ENCODE data around the gene EBF3. TPM values are rescaled to one million over a fixed set of nuclear protein-coding genes. Genes with fewer than 3 reads are reported as not detected.

Gene EBF3
- total RNA-seq, 4 donors from 2014 or later: 29.1 to 50.9 (median 43.9) TPM

GRCh38 chr10:129951970-129952265 is 12.2 kb downstream of the EBF3 start:
- no peak for TF ChIP-seq CTCF (IDR thresholded peaks at IDR 0.05; ENCODE audit: low read depth)

- no peak for TF ChIP-seq CTCF (IDR thresholded peaks at IDR 0.05; ENCODE audit: low read depth)
Measured at GRCh38 chr10:129951101-129951969, 12.7 kb downstream of the EBF3 start.

- TF ChIP-seq CTCF (IDR thresholded peaks at IDR 0.05; ENCODE audit: low read depth): no peak
Measured at GRCh38 chr10:129950676-129951075, 13.4 kb downstream of the EBF3 start.

DNA sequence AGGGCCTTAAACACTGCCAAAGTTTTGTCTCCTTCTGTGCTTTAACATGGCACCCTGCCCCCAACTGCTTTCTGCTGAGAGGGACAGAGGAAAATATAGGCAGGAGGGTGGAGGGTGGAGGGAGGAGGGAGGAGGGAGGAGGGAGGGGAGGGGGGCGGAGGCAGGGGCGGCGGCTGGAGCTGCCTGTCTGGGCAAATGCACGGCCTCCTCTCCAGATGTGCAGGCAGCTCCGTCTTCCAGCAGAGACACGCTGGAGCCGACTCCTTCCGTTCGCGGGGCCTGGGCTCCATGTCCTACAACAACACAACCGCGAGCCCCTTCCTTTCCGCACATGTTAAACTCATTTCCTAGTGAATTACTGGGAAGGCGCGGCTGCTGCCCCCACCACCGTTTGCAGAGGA is 14.2 kb downstream of the EBF3 start:
- no peak for TF ChIP-seq CTCF (IDR thresholded peaks at IDR 0.05; ENCODE audit: low read depth)

- no peak for TF ChIP-seq CTCF (IDR thresholded peaks at IDR 0.05; ENCODE audit: low read depth)
Measured at GRCh38 chr10:129949411-129949810, 14.7 kb downstream of the EBF3 start.

DNA sequence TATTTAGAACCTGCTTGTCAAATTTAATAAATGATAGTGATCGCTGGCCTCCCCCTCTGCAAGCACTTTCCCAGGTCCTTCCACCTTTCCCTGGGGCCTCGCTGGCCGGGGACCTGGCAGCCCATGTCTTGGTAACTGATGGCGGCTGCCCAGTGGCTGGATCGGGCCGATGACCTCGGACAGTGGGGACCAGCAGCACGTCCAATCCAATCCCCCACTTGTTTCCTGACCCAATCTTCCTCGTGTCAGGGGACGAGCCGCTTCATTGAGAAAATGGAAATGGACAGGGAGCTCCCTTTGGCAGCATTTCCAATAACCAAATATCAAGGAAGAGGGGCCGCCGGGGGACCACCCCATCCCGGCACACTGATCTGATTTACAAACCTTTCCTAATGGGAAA is 17.2 kb downstream of the EBF3 start:
- no peak for TF ChIP-seq CTCF (IDR thresholded peaks at IDR 0.05; ENCODE audit: low read depth)

DNA sequence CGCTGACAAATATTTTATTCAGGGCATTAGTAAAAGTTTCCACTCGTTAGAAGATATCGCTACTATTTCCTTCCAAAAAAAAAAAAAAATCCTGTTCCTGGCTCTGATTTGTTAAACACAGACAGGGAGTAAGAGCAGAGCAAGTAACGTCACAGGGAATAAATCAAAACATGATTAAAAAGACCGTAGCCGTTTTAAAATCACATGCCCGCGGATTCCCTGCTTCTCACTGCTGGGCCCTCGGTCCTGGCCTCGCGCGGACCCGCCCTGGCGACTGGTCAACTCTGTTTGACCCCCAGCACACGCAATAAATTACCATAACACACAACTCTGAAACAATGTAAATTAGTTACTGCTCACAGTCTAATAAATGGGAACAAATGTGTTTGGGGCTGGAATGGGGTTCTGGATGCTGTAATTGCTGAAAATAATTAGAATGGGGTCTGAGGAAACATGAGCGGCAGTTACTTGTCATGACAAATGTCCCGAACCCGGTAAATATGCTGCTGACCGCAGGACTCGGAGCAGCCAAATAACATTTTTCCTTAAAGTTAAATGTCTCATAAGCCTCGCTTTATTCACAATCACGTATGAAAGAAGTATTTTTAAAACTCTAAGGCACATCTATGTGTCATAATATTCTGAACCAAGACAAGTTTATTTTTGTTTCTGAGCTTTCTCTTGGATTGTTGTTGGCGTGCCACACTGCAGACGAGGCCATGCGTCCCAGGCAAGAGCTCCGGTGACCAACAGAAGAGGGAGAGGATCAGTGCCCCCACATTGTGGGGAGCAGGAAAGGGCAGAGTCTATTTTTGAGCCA is 17.9 kb downstream of the EBF3 start:
- no peak for TF ChIP-seq CTCF (IDR thresholded peaks at IDR 0.05; ENCODE audit: low read depth)
